H9 (cell line): Measurements from ENCODE around the gene CYCS. TPM values are rescaled to one million over a fixed set of nuclear protein-coding genes. Genes with fewer than 3 reads are reported as not detected.

Experiments
- DNase-seq: peaks from one replicate; pipeline ENCODE4 v3.0.0-alpha.2; 2017
- H2AFZ ChIP-seq: one replicate; pipeline ENCODE4 v1.6.1; 2013; ENCODE audit warnings: mild to moderate bottlenecking, low read length, control low read depth, moderate library complexity
- H2AK5ac ChIP-seq: 2 replicates; pipeline ENCODE4 v1.6.1; 2013; ENCODE audit warnings: low read length, control low read depth, mixed read lengths; ENCODE audit not compliant: insufficient read length
- H2BK120ac ChIP-seq: one replicate; pipeline ENCODE4 v1.6.1; 2013; ENCODE audit warnings: low read depth, mild to moderate bottlenecking, low read length, control low read depth, inconsistent platforms; ENCODE audit not compliant: poor library complexity, severe bottlenecking
- H2BK12ac ChIP-seq: 2 replicates; pipeline ENCODE4 v1.6.1; 2013; ENCODE audit warnings: low read length, control low read depth, mixed read lengths, low read depth; ENCODE audit not compliant: insufficient read length
- H2BK15ac ChIP-seq: 2 replicates; pipeline ENCODE4 v1.6.1; 2013; ENCODE audit warnings: low read depth, low read length, control low read depth
- H2BK20ac ChIP-seq: one replicate; pipeline ENCODE4 v1.6.1; 2013; ENCODE audit warnings: low read depth, mild to moderate bottlenecking, low read length, control low read depth, inconsistent platforms; ENCODE audit not compliant: poor library complexity, severe bottlenecking
- H2BK5ac ChIP-seq: 2 replicates; pipeline ENCODE4 v1.6.1; 2013; ENCODE audit warnings: low read length, control low read depth, mixed read lengths; ENCODE audit not compliant: insufficient read length
- H3K14ac ChIP-seq: 2 replicates; pipeline ENCODE4 v1.6.1; 2013; ENCODE audit warnings: low read length, control low read depth; ENCODE audit not compliant: insufficient read depth
- H3K18ac ChIP-seq: 2 replicates; pipeline ENCODE4 v1.6.1; 2013; ENCODE audit warnings: low read depth, mild to moderate bottlenecking, mixed read lengths, low read length, control low read depth; ENCODE audit not compliant: insufficient read length
- H3K23ac ChIP-seq: 2 replicates; pipeline ENCODE4 v1.6.1; 2013; ENCODE audit warnings: low read length, control low read depth, mixed read lengths, low read depth; ENCODE audit not compliant: insufficient read length
- H3K23me2 ChIP-seq: 2 replicates; pipeline ENCODE4 v1.6.1; 2013; ENCODE audit warnings: low read depth, mild to moderate bottlenecking, mixed read lengths, low read length, control low read depth; ENCODE audit not compliant: insufficient read length, poor library complexity, severe bottlenecking
- H3K27ac ChIP-seq: 2 replicates; pipeline ENCODE4 v1.5.1; 2013; ENCODE audit warnings: low read length, control low read depth, mixed read lengths, low read depth; ENCODE audit not compliant: insufficient read length
- H3K27me3 ChIP-seq: 2 replicates; pipeline ENCODE4 v1.6.1; 2013; ENCODE audit warnings: low read length, control low read depth, inconsistent platforms; ENCODE audit not compliant: insufficient read depth
- H3K4ac ChIP-seq: 2 replicates; pipeline ENCODE4 v1.6.1; 2013; ENCODE audit warnings: low read depth, mild to moderate bottlenecking, control low read depth, inconsistent platforms, low read length, moderate library complexity
- H3K4me1 ChIP-seq: 2 replicates; pipeline ENCODE4 v1.6.1; 2013; ENCODE audit warnings: low read length, control low read depth, inconsistent platforms; ENCODE audit not compliant: insufficient read depth
- H3K4me2 ChIP-seq: 2 replicates; pipeline ENCODE4 v1.6.1; 2013; ENCODE audit warnings: low read length, control low read depth, mixed read lengths; ENCODE audit not compliant: insufficient read length, insufficient read depth
- H3K56ac ChIP-seq: 2 replicates; pipeline ENCODE4 v1.6.1; 2013; ENCODE audit warnings: low read depth, mild to moderate bottlenecking, mixed read lengths, low read length, control low read depth; ENCODE audit not compliant: insufficient read length
- H3K79me1 ChIP-seq: 2 replicates; pipeline ENCODE4 v1.6.1; 2013; ENCODE audit warnings: low read depth, mild to moderate bottlenecking, moderate library complexity, low read length, control low read depth, inconsistent platforms; ENCODE audit not compliant: insufficient read depth, poor library complexity, severe bottlenecking
- H3K79me2 ChIP-seq: 2 replicates; pipeline ENCODE4 v1.6.1; 2013; ENCODE audit warnings: low read length, control low read depth, inconsistent platforms; ENCODE audit not compliant: insufficient read depth
- H3K9ac ChIP-seq: 2 replicates; pipeline ENCODE4 v1.6.1; 2013; ENCODE audit warnings: low read length, control low read depth, mixed read lengths; ENCODE audit not compliant: insufficient read length; ENCODE audit errors: extremely low read depth
- H3K9me3 ChIP-seq: one replicate; pipeline ENCODE4 v1.6.1; 2013; ENCODE audit warnings: low read depth, low read length, inconsistent platforms; ENCODE audit not compliant: control insufficient read depth
- H3T11ph ChIP-seq: one replicate; pipeline ENCODE4 v1.6.1; 2013; ENCODE audit warnings: mild to moderate bottlenecking, low read length, control low read depth, inconsistent platforms
- H4K20me1 ChIP-seq: one replicate; pipeline ENCODE4 v1.6.1; 2013; ENCODE audit not compliant: control insufficient read depth, insufficient read length, insufficient read depth
- H4K5ac ChIP-seq: 2 replicates; pipeline ENCODE4 v1.6.1; 2013; ENCODE audit warnings: low read depth, mild to moderate bottlenecking, mixed read lengths, low read length, control low read depth; ENCODE audit not compliant: insufficient read length
- H4K8ac ChIP-seq: replicated peaks from 2 replicates; pipeline ENCODE4 v1.6.1; 2013; ENCODE audit warnings: low read length, control low read depth, mixed read lengths, low read depth; ENCODE audit not compliant: insufficient read length
- H4K91ac ChIP-seq: 2 replicates; pipeline ENCODE4 v1.6.1; 2013; ENCODE audit warnings: low read depth, mild to moderate bottlenecking, moderate library complexity, mixed read lengths, low read length, control low read depth; ENCODE audit not compliant: insufficient read length
- H3K27ac Mint-ChIP-seq, 3 experiments: 2 replicates in 2 of 3; 3 replicates in 1 of 3; pipeline ENCODE4 v1.8.0; 2020 to 2021; ENCODE audit warnings: mixed read lengths in 3 of 3, mild to moderate bottlenecking in 1 of 3, moderate library complexity in 1 of 3
- H3K27me3 Mint-ChIP-seq: 2 replicates; pipeline ENCODE4 v1.8.0; 2021; ENCODE audit warnings: low read depth, mild to moderate bottlenecking, moderate library complexity, mixed read lengths
- H3K36me3 Mint-ChIP-seq, 3 experiments: 2 replicates in 2 of 3; 3 replicates in 1 of 3; pipeline ENCODE4 v1.8.0; 2020 to 2021; ENCODE audit warnings: low read depth in 3 of 3, mixed read lengths in 3 of 3; ENCODE audit not compliant: insufficient read depth in 1 of 3
- H3K4me1 Mint-ChIP-seq, 2 experiments: 2 replicates each; pipeline ENCODE4 v1.8.0; 2020; ENCODE audit warnings: mixed read lengths in 2 of 2
- H3K4me3 Mint-ChIP-seq, 2 experiments: 2 replicates in 1 of 2; 3 replicates in 1 of 2; pipeline ENCODE4 v1.8.0; 2020 to 2021; ENCODE audit warnings: mild to moderate bottlenecking in 2 of 2, mixed read lengths in 2 of 2, moderate library complexity in 1 of 2
- H3K9me3 Mint-ChIP-seq, 2 experiments: 2 replicates in 1 of 2; 3 replicates in 1 of 2; pipeline ENCODE4 v1.8.0; 2020; ENCODE audit warnings: mild to moderate bottlenecking in 2 of 2, mixed read lengths in 2 of 2, moderate library complexity in 1 of 2
- WGBS: extraction: QIAGEN DNeasy Blood & Tissue Kit; methylation state at CpG from one replicate; pipeline ENCODE4 v1.1.7; 2013; ENCODE audit warnings: missing lambda C conversion rate, low lambda C conversion rate, mixed read lengths; ENCODE audit not compliant: insufficient read length; ENCODE audit errors: extremely low coverage; 5-methylcytosine and 5-hydroxymethylcytosine counted together
- total RNA-seq: library from RNA; stranded (reverse); gene quantifications from 2 replicates; pipeline ENCODE4 v1.2.1, GENCODE V29; 2021
- TF ChIP-seq, protein P1 (sequence below): fragments of 200-600 bp; sonication (generic); conservative IDR thresholded peaks from 3 replicates; pipeline ENCODE4 v1.8.0; 2021; ENCODE audit warnings: antibody characterized with exemption, mild to moderate bottlenecking

The CYCS gene
- total RNA-seq, 1 experiment from 2014 or later, result 209 TPM

- Histone ChIP-seq H4K5ac (no peak overlapping the region), H3K4me1 (no peaks in the 10 kb centered on the region; the same call in 1 of the 2 replicates), H4K91ac (no peak overlapping the region), H3K79me2 (no peaks in the 10 kb centered on the region), H3K79me1 (no peaks in the 10 kb centered on the region), H4K20me1 (no peaks in the 10 kb centered on the region), H2BK12ac (no peak overlapping the region), H3T11ph (no peak overlapping the region), H2AK5ac (no peak overlapping the region), H2BK15ac (no peak overlapping the region), H4K8ac (no peak overlapping the region), H3K9ac (no peak overlapping the region), H3K56ac (no peak overlapping the region), H2BK5ac (no peak overlapping the region), H3K27me3 (no peaks in the 10 kb centered on the region), H3K23me2 (no peaks in the 10 kb centered on the region), H2BK120ac (no peak overlapping the region), H3K18ac (no peak overlapping the region), H3K4ac (no peak overlapping the region), H2AFZ (no peak overlapping the region), H3K23ac (no peak overlapping the region), H3K27ac (no peak overlapping the region), H3K14ac (no peak overlapping the region), H3K4me2 (no peak overlapping the region), H3K9me3 (no peaks in the 10 kb centered on the region), H2BK20ac (no peak overlapping the region)
- no peaks in the 10 kb centered on the region for H3K9me3 Mint-ChIP-seq
- TF ChIP-seq, protein P1, sequence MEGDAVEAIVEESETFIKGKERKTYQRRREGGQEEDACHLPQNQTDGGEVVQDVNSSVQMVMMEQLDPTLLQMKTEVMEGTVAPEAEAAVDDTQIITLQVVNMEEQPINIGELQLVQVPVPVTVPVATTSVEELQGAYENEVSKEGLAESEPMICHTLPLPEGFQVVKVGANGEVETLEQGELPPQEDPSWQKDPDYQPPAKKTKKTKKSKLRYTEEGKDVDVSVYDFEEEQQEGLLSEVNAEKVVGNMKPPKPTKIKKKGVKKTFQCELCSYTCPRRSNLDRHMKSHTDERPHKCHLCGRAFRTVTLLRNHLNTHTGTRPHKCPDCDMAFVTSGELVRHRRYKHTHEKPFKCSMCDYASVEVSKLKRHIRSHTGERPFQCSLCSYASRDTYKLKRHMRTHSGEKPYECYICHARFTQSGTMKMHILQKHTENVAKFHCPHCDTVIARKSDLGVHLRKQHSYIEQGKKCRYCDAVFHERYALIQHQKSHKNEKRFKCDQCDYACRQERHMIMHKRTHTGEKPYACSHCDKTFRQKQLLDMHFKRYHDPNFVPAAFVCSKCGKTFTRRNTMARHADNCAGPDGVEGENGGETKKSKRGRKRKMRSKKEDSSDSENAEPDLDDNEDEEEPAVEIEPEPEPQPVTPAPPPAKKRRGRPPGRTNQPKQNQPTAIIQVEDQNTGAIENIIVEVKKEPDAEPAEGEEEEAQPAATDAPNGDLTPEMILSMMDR, result no peak
- no peaks in the 10 kb centered on the region for H3K27me3 Mint-ChIP-seq
- peaks cover 7 to 9% of the 10 kb centered on the region in 2 experiments for H3K4me1 Mint-ChIP-seq
- H3K36me3 Mint-ChIP-seq, result no peaks in the 10 kb centered on the region
- no peak overlapping the region for H3K4me3 Mint-ChIP-seq
- no CpG with 5 or more reads among the region's 2 CpGs for WGBS
- no peak overlapping the region for H3K27ac Mint-ChIP-seq
- DNase-seq, result no peak
These were observed 18.7 kb upstream of the CYCS start for GRCh38 chr7:25143763-25144162.
